GM19193 (cell line): Measurements from ENCODE around the gene ATP10A.

Experiments used
- POLR2A ChIP-seq: IDR thresholded peaks from 4 replicates; pipeline ENCODE4 v1.6.1; 2011; ENCODE audit not compliant: insufficient read depth, insufficient read length; ENCODE audit errors: extremely low read depth

Gene ATP10A

DNA sequence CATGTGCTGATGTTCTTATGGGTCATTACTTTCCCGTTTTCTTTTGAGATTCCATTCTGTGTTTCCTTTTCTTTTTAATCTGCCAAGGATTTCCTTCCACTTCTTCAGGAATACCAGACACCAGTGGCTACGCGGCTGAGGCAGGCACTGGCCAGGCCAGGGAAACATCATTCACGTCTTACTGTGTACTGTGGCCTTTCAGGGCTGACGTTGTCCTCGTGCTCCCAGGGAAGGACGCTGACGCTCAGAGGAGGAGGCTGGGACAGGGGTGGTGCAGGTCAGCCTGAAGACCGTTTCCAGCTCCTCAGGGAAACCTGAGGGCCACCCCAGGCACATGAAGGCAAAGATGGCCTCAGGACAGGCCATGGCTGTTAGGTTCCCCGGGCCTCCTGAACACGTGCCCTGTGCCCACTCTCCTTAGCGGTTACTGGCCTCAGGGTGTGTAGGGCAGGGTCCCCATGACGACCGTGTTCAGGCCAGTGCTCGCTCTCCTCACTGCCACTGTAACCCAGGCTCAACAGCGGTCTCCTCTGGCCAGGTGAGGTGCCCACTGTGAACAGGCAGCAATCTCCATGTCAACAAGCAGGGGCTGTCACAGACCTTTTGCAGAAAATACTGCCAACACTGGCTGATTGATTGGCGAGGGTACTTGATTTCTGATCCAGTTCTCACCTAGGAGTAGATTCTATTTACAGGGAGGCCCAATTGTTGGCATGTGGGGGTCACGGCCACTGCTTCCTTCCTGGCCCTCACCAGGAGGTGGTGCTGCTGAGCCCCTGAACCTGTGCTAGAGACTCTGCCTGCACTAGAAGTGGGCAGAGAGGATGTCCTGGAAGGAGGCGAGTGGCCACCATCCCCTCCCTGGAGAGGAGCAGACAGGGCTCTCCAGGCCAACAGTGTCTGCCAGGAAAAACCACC, 169.5 kb downstream of the ATP10A start:
- no peak for TF ChIP-seq POLR2A

DNA sequence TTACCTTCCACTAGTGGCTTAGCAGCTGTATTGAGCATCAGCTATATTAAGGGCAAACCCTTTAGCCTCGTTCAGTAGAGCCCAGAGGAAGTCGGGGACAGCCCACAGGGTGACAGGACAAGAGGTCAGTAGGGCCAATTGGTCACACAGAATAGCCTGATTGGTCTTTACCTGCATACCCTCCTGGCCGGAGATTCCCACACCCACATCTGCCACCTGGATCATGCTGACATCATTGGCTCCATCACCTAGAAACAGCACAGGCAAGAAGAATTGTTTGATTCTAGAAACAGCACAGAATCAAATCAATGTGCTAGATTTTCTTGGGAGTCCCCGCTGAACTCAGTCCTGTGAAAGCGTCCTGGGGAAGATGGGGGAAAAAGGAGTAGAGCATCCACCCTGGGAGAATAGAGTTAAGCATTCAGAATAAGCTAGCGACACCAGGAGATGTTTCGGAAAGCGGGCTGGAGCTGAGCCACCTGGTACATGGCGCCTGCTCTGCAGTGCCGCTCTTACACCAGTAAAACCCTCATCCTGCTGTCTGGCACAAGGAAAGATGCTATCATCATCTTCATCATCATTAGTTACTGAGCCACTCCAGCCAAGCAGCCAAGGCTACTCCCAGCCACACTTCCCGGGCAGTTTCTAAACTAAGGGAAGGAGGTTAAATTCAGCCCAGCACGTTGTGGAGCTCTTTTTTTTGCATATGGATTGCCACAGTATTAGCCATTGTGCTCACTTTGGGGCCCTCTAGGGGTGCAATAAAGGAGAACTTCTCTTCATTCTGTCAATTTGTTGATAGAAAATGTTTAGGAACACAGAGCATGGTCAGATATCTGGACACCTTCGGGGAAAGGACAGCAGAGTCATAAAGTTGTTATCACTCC, 171.3 kb downstream of the ATP10A start:
- no peak for TF ChIP-seq POLR2A

DNA sequence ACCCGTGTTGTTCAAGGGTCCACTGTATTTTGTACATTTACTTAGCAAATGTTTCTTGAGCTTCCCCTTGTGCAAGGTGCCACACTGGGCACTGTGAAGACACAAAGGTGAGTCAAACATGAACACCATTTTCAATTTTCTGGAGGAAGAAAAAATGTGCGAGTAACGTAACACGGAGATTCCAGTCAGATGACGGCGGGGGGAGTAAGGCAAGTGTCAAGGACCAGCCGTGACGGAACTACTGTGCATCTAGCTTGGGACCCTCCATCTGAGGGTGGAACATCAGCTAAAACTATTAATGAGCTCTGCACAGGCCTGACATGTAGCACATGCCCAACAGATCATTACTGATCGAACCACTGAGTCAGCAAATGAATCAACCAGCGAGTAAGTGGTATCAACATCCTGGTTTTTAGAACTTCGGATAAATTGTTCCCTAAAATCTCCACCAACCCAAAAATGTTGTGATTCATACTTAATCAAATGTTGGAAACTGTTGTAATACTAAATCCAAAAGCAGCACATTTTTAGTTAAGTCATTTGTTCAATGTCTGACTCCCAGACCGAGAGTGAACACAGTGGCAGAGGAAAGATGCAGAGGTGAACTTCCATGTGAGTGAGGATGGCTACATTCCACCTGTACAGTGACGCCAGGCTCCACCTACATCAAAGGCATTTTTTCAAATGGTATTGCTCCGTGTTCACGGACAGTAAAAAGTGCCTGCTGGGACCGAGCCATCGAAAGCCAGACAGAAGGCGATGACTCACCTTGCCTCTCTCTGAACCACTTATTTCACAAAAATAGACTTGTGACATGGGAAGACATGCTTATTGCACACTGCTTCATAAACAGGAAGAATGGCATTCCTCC, 172.2 kb downstream of the ATP10A start:
- no peak for TF ChIP-seq POLR2A

DNA sequence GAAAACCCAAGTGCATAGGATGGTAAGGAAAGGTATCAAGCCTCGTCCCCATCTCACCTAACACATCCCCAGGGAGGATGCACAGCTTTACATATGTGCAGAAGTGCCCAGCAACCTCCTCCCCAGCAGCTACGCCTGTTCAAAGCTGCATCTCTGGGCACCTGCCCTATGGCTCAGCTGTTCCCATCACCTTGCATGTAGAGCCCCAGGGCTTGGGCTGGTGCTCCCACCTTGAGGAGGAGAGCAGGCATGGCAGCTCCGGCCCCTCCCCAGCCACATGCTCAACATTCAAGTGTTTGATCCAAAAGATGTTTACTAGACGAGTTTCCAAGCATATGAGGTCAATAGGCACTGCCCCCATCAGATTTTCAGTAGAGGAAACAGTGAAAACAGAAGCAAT, 173.5 kb downstream of the ATP10A start:
- TF ChIP-seq POLR2A, result no peak

DNA sequence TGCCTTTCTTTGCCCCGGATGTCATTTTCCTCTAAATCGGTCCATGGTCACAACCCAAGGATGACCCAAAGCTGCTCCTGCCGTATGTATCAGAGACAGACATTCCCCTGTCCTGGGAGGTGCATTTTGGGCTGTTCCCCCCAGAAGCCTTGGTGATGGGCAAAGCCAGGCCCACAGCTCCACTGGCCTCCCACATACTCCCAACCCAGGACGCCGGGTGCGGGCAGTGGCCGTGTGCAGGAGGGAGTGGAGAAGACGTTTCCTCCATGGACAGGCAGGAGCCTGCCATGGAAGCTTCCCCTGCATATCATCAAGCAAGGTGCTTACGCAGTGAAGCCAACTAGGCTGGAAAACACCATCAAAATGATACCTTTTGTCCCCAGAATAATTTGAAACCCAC, 175.0 kb downstream of the ATP10A start:
- no peak for TF ChIP-seq POLR2A

DNA sequence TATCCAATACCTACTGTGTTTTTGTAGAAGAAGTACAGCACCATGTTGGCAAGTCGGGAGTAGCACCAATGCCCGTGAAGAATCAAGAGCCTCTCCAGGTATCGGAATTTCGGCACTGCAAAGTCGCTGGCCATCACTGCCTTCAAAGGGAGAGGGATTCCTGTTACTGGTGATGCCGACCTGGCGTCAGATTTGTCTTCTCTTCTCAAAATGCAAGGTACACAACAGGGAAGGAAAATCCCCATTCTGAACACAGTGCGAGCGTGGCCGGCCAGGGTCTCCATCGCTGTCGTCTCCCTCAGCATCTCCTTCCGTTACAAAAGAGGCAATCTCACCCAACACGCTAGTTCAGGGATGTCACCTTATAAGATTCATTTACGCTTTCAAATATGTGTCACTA, 175.4 kb downstream of the ATP10A start:
- TF ChIP-seq POLR2A, result no peak

DNA sequence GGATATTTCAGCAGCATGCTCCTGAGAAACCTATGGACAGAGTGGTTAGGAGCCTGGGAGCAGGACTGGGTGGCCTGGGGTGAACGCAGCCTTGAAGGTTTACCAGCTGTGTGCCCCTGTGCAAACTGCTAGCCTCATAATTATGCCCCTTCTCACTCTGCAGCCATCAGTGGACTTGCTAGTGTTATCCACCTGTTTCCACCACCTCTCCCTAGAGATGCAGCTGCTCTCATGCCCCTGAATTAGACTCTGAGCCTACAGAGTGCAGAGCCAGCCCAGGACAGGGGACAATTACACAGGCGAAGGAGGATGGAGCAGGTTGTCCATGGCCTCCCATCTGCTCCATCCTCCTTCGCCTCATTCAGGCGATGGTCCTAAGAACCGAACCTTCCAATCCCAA, 175.9 kb downstream of the ATP10A start:
- no peak for TF ChIP-seq POLR2A

DNA sequence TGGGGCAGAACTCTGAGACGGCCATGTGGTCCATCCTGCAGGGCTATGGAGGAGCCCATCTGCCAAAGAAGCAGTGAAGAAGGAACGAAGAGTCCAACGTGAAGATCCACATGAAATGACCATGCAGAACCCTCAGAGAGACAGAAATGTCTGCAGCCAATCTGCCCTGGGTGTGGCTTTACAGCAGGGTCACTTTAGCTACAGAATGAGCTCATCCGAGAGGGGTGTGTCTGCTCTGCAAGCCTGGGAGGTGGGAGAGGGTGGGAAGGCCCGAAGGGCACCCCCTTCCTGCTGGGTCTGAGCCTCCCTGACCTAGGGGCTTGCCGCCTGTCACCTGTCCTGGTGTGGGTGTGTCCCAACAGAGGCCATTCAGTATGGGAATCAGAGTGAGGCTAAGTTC, 176.3 kb downstream of the ATP10A start:
- TF ChIP-seq POLR2A, result no peak

DNA sequence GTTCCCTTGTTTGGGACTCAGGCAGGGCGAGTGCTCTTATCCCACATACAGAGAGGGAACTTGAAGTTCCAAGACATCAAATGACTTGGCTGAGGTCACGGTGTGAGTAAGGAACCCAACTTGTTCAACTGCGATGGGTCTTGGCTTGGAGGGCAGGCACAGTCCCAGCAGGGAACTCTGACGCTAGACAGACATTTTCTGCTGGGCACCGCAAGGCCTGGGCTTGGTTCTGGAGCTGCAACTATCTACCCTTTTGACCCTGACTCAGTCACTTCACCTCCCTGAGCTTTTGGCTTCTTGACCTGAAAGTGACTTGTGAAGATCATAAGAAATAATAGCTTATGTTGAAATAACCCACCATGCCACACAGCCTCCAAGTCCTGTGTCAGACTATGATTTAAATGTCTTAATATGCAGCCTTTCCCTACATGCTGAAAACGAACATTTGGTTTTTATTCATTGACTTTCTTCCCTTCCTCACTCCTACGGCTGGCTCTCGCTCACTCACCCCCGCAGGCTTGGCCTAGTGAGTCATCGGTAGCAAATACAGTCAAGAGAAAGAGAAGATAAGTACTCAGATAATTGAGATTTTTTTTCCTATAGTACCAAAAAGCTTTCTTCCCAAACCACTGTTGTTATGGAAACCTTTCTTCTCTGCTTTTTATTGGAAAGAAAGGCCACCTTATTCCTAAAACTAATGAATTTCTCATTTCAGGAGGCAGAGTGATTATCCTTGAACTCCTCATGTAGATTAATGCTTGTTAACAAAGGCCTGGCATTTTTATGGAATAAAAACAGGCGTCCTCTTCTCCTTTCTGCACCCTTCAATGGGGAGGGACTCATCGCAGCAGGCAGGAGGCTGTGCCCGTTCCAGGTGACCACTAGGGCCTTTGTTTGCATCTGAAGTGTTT, 178.4 kb downstream of the ATP10A start:
- TF ChIP-seq POLR2A, result no peak

DNA sequence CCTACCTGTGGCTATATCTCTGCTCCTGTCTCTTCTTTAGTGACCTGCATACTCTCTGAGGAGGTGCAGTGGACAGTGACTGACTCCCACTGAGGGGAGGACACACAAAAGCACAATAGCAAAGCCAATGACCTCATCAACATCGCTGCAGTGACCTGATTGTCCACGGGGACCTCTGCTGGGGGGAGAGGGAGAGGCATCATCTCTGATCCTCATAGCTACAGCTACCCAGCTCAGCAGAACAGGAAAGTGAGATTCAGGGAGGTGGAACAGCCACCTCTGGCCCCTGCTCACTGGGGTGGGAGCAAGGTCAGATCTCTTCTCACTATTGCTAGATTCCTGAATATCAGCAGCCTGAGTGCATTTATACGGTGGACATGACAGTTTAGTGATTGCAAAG, 179.2 kb downstream of the ATP10A start:
- TF ChIP-seq POLR2A, result no peak

DNA sequence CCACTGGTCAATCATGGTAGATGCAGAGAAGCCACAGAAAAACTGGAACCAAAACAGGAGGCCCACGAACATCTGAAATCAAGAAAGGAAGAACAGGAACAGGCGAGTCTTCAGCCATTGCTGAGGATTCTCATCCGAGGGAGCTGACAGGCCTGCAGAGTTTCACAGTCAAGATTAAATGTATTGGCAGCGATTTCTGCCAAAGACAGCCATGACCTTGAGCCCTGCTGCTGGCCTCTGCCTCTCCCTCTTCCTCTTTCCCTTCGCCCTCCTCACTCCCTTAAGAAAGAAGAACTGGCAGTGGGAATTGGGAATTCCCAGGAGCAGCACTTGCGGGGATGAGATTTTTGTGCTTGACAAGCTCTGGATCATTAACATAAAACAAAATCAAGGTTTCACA, 179.7 kb downstream of the ATP10A start:
- TF ChIP-seq POLR2A, result no peak

DNA sequence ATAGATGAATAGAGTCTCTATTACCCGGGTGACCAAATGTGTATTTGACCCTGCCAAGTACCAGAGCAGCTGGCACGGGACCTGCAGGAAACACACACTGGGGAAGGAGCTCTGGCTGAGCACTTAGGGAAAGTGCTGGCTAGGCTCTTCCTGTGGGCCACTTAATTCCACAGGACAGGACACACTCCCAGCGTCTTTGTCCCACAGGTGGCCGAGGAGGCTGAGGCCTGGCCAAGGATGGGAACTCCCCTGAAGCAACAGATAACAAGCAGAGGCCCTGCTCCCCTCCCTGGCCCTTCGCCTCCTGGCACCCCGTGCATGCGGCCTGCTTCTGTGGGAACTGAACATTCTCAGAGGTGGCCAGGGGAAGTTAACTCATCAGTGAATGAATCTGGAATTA, 180.8 kb downstream of the ATP10A start:
- no peak for TF ChIP-seq POLR2A

DNA sequence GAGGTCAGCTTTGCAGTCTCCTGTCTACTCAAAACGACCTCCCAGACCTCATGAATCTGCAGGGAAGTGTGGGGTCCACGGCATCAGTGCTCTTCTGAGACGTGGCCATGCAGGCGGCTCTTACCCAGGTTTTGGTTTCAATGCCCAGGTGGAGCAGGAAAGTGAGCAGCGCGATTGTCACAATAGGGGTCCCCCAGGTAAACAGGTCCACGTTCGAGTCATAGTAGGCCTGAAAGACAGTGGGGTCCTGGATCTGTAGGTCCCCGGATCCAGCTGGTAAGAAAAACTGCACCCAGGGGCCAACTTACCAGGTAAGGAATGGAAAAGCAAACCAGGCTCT, 182.5 kb downstream of the ATP10A start:
- TF ChIP-seq POLR2A, result no peak
